Measurements from ENCODE around the gene SYNGR1.
A peak's percentile ranks its signal among the peaks of the same experiment; 100 is the strongest.
"Not testable (repeated sequence)": the region's sequence is repeated elsewhere in the genome, so short reads cannot be mapped to it uniquely, and the experiment has no call there.

The SYNGR1 gene

GRCh38 chr22:39317084-39317774 lies 32.6 kb upstream of the SYNGR1 start:
- peak; percentile 96 for DNase-seq

DNA sequence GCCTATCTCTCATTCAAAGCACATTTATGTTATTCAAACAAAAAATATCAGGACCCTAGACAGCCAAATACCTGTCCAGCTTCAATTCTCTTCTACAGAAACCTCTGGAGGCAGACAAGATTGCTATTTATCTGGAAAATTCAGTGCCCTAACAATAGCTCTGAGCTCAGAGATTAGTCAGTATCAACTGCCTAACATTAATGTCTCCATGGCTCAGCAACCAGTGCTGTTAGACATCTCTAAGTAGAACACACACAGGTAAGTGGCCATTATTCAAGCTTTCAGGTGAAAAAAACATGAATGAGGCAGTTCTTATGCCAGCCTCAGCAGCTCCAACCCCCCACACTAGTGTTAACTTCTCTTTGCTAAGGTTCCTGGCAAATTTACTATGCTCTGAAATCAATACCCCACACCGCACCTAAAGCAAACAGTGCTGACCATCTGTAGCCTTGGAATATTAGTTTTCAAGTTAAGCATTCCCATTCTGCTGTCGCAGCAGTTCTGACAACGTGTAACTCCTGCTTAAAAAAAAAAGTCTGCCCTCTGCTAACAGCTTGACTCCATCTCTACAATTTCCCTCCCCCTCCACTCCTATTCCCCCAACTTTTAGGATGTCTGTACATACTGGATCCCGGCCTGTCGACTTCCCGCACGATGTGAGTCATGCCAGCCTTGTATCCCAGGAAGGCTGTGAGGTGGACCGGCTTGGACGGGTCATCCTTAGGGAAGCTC lies 31.9 kb upstream of the SYNGR1 start:
- DNase-seq, result no peak

- peak; percentile 55 for DNase-seq
Measured at GRCh38 chr22:39318507-39319283, 31.1 kb upstream of the SYNGR1 start.

DNA sequence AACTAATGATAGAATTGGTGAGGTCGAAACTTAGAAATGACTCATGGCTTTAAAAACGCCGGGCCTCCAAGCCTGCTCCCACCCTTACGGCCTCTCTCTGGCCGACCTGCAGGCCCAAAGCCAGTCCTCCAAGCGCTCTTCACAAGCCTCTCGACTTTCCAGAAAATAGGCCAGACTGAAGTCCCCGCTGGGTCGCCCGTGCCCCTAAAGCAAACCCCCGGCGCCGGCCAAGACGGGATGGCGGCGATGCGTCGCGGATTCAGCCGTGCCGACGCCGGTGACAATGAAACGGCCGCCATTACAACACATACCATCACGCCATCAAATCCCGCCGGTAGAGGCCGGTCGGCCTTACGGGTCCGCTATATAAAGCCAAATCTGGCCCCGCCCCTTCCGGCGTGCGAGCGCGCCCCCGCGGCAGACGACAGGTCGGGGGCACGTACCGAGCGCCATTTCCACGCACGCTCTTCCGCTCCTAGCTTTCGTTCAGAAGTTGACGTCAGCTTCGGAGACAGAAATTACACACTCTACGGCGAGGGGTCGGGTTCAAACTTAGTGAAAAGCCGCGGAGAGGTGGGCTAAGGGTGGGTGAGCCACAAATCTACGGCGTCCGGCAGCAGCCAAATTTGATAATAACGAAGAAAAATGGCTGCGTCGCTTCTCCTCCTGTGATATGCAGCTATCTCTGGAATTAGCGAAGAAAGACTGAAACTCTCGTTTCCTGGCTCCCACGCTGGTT lies 30.3 kb upstream of the SYNGR1 start, which contains the start of gene RPL3:
Gene RPL3, minus strand, starts transcription at position 340 of the 739 bp plus-strand sequence. Its CDS starts 26 bp downstream, at position 314.
- peak; percentile 98 for DNase-seq

GRCh38 chr22:39320616-39321029 lies 29.2 kb upstream of the SYNGR1 start:
- DNase-seq, result not testable (repeated sequence)

DNA sequence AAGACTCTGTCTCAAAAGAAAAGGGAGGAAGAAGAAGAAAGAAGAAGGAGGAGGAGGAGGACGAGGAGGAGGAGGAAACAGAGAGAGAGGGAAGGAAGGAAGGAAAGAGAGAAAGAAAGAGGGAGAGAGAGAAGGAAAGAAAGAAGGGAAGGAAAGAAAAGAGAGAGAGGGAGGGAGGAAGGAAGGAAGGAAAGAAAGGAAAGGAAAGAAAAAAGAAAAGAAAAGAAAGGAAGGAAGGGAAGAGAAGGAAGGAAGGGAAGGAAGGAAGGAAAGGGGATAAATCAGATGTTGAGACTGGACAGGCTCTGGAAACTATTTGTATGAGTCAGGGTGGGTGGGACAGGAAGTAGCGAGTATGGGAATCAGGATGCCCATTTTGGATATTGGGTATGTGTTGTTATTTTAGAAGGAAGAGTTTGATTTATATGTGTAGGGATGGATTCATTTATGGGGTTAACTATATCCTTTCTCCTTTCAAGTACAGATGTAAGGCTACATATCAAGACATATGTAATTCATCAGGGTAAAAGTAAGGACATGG lies 24.3 kb upstream of the SYNGR1 start:
- no peak for DNase-seq

DNA sequence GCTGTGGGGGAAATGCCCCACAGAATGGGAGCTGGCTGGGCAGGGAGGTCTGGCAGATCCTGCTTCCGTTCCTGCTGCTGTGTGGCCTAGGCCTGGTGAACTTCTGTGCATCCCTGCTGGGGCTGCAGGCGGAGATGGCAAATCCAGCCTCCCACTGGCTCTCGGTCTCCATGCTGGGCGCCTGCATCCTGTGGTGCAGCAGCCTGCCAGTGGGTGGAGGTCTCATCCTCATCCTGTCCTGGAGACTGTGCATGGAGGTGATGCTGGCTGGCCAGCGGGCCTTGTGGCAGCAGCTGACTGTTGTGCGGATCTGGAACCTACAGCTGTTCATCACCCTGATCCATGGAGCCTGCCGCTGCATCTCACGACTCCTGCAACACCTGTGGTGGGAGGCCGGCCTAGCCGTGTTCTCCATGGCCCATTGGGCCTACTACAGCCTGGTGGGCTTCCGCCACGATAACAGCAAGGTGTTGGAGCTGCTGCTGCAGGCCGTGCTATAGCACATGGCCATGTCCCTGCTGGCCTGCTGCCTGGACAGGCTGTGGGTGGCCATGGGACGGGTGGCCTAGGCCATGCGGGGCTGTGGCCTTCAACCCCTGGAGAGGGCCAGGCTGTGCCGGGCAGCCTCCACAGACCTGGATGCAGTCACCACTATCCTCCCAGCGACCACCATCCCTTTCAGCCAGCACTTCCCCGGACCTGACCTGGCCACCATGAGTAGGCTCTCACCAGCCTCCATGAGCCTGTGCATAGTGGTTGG lies 21.6 kb upstream of the SYNGR1 start:
- DNase-seq, result no peak

DNA sequence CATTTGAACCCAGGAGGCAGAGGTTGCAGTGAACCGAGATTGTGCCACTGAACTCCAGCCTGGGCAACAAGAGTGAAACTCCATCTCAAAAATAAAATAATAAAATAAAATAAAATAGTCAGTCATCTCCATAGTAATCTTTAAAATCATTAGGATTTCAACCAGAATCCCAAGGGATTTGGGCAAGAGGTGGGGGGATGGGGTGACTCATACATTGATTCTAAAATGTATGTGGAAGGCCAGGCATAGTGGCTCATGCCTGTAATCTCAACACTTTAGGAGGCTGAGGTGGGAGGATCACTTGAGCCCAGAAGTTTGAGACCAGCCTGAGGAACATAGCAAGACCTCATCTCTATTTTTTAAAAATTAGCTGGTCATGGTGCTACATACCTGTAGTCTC lies 19.2 kb upstream of the SYNGR1 start:
- DNase-seq, result not testable (repeated sequence)

GRCh38 chr22:39332441-39333064 lies 17.2 kb upstream of the SYNGR1 start:
- DNase-seq, result no peak

DNA sequence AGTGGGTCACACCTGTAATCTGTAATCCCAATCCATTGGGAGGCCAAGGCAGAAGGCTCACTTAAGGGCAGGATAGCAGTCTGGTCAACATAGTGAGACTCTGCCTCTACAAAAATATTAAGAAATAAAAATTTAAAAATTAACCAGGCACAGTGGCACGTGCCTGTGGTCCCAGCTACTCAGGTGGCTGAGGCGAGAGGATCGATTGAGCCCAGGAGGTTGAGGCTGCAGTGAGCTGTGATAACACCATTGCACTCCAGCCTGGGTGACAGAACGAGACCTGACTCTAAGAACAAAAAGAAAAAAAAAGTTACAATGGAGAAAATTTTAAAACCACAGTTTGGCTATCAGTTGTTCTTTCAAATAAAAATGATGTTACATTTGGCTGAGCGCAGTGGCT lies 13.4 kb upstream of the SYNGR1 start:
- DNase-seq, result no peak

DNA sequence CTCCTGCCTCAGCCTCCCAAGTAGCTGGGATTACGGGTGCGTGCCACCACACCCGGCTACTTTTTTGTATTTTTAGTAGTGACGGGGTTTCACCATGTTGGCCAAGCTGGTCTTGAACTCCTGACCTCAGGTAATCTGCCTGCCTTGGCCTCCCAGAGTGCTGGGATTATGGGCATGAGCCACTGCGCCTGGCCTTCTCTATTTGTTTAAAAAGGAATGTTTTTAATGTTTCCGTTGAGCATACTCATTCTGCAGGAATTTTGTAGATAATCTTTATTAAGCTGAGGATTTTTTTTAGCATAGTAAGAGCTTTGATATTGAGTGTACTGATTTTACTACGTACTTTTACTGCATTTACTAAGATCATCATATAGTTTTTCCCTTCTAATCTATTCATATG lies 10.0 kb upstream of the SYNGR1 start:
- DNase-seq, result not testable (repeated sequence)

GRCh38 chr22:39341179-39341578 lies 8.6 kb upstream of the SYNGR1 start:
- DNase-seq, result no peak

- peak; percentile 74 for DNase-seq
Measured at GRCh38 chr22:39343259-39344045, 6.3 kb upstream of the SYNGR1 start.

- DNase-seq, result no peak
Measured at GRCh38 chr22:39344046-39344390, 5.8 kb upstream of the SYNGR1 start.

GRCh38 chr22:39345231-39345630 lies 4.6 kb upstream of the SYNGR1 start:
- no peak for DNase-seq

GRCh38 chr22:39348909-39349505 lies 784 bp upstream of the SYNGR1 start:
- DNase-seq, result no peak

GRCh38 chr22:39349506-39349966 lies 255 bp upstream of the SYNGR1 start:
- DNase-seq, result no peak

GRCh38 chr22:39350757-39351688 lies 1.2 kb downstream of the SYNGR1 start:
- no peak for DNase-seq

DNA sequence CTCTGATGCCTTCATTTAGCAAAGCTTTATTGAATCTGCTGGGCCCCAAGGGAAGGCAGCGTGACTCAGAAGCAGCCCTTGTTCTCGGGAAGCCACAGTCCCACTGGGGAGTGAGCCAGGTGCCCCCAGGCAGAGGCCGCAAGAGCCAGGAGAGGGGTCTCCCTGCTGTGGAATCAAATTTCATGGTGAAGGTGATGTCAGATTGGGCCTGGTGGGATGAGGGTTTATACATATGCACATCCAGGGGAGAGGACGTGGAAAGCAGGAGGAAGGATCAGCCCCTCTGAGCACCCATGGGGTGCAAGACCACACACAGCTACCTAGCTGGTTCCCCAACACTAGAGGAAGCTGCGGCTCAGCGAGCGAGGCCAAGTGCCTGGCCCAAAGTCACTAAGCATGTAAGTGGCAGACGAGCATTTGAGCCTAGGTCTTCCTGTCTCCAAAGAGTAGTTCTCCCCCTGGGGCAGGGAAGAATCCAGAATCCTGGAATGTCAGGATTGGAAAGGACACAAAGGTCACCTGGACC lies 2.0 kb downstream of the SYNGR1 start:
- DNase-seq, result no peak
